Stimulated activated CD4-positive, alpha-beta T cell treated with anti-CD3 and anti-CD28 coated beads, Interleukin-12 subunit alpha, Interleukin-12 subunit beta, amount 100 ng/mL, for 4 hours (primary cell): ENCODE results near the gene DSTYK.

Experiments used
- DNase-seq: peaks from one replicate; pipeline ENCODE4 v3.0.0-alpha.2; 2020

The DSTYK gene, protein sequence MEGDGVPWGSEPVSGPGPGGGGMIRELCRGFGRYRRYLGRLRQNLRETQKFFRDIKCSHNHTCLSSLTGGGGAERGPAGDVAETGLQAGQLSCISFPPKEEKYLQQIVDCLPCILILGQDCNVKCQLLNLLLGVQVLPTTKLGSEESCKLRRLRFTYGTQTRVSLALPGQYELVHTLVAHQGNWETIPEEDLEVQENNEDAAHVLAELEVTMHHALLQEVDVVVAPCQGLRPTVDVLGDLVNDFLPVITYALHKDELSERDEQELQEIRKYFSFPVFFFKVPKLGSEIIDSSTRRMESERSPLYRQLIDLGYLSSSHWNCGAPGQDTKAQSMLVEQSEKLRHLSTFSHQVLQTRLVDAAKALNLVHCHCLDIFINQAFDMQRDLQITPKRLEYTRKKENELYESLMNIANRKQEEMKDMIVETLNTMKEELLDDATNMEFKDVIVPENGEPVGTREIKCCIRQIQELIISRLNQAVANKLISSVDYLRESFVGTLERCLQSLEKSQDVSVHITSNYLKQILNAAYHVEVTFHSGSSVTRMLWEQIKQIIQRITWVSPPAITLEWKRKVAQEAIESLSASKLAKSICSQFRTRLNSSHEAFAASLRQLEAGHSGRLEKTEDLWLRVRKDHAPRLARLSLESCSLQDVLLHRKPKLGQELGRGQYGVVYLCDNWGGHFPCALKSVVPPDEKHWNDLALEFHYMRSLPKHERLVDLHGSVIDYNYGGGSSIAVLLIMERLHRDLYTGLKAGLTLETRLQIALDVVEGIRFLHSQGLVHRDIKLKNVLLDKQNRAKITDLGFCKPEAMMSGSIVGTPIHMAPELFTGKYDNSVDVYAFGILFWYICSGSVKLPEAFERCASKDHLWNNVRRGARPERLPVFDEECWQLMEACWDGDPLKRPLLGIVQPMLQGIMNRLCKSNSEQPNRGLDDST

DNA sequence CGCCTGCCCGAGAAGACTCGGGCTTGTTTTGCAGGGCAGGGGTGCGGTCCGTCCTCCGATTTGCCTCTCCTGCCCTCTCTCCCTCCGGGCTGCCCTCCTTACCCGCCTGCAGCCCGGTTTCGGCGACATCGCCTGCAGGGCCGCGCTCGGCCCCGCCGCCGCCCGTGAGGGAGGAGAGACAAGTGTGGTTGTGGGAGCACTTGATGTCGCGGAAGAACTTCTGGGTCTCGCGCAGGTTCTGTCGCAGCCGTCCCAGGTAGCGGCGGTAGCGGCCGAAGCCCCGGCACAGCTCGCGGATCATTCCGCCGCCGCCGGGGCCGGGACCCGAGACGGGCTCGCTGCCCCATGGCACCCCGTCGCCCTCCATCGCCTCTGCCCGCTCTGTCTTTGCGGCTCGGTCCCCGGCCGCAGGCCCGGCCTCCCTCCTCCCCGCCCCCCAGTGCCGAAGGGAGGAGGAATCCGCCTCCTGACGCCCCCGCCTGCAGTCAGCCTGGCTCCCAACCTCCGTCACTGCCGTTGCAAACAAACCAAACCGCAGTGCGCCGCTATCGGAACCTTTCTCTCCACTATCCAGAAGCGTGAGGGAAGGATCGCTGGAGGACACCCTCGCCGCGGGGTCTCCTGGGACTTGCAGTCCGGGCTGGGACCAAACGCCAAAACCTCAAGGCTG is at the start of gene DSTYK:
DSTYK (minus strand) TSS at position 534 of the 670 bp plus-strand sequence; CDS start at position 367, 167 bp downstream.
- peak; percentile 87 for DNase-seq

DNA sequence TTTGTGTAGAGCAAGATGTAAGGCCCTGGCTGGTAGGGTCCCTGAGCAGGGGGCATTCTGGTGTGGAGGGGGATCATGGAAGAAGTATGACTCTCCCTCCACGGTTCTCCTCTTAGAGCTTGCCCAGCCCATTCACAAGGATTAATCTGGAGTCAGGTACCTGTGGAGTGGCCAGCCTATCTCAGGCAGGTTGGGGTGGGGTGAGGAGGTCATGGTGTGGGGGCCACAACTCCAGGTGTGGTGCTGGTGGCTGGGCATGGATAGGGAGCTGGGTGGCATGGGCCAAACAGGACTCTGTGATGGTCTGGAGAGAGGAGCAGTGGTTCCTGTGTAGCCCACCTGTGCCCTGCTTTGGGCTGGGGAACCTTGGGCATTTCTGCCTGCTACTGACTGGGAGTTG is 48.5 kb upstream of the DSTYK start:
- no peak for DNase-seq

DNA sequence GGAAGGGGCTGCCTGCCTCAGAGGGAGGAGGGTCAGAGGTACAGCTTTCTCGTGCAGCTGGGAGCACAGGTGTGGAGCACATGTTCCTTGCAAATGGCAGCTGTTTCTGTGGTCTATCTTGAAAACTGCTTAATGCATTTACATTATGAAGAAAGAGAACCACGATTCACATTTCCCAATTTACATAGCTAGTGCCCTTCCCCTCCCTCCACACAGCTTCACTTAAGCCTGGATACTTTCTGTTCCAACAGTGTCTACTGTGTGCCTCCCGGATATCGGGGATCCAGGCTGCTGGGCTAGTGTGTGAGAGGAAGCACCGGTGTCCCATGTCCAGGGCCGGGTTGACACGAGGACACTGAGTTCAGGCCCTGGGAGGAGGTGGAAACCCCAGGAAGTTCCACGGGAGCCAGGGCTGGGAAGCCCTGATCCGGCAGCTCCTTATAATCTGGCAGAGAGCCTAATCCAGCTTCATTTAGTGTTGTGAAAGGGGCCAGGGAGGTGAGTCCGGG is 47.9 kb upstream of the DSTYK start:
- no peak for DNase-seq

DNA sequence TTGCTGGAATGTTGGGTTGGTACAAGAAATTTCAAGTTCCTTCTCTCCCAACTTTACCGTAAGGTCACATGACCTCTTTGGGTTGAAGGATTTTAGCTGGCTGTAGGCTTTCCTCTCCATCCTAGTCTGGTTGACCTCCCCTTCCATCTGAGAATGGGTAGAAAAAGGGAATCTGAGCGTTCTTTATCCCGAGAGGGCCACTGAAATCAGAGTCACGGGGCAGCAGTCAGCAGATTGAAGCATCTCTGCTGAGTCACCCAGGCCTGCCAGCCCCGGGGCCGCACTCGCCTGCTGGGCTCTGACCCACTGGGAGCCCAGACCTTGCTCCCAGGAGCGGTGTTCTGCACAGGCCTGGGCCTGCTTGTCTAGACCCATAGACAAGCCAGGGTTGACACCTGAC is 47.2 kb upstream of the DSTYK start:
- DNase-seq, result no peak

DNA sequence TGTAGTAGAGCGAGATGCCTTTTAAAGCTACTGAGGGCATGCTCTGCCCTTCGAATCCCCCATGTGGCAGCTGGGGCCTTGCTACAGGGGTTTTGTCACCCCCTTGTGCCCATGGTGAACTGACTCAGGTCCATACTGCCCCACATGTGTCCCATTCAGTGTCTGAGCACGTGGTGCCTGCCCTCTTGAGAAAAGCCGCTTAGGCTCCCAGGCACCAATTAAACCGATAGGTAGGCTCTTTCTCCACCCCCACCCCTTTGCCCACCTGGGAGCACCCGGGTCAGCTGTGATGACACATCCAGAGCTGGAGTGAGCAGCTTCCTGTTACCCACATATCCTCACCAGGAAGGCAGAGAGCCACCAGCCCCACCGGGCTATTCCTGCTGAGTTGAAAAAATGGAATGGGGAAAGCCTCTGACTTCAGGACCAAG is 46.8 kb upstream of the DSTYK start:
- DNase-seq, result no peak

DNA sequence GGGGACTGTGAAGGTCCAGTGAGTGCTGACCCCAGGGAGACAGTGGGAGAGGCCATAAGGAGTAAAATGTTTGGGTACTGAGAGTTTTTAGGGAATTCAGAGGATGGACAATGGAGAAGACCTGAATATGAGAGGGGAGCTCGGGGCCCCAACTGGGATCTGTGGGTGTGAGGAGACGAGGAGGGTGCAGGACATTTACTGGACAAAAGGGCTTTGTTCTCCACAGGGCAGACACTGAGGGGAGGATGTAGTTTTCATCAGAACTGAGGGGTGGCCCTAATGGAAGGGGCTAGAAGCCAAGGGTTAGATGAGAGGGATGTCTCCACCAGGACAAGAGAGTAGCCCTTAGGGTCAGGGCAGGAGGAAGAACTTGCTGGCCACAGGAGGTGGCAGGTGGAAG is 46.2 kb upstream of the DSTYK start:
- DNase-seq, result no peak

DNA sequence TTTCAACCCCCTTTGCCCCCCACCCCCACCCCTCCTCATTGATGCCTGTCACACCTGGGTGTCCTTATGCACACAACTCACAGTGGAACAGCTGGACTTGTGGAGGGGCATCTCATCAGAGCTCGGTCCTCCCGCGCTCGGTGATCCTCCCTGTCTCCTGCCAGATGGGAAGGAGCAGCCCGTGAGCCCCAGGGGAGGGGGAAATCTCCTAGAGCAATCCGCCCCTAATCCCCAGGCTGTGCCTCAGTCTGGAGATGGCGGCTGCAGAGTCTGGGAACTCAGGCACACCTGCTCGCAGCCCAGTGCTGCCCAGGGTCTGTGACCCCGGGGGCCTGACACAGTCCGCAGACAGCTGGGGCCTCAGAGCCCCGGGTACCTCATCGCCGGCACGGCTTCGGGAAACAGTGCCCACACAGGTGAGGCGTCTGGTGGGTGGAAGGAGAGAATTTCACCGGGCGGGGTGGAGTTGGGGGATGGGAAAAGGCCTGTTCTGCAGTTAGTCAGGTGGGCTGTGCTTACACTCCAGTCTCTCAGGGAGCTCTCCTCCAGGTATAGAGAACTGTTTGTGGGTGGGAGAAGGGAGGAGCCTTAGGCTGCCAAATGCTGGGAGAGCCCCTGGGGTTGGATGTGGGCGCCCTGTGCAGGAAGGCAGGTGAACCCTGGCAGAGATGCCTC is 45.6 kb upstream of the DSTYK start:
- DNase-seq, result no peak

DNA sequence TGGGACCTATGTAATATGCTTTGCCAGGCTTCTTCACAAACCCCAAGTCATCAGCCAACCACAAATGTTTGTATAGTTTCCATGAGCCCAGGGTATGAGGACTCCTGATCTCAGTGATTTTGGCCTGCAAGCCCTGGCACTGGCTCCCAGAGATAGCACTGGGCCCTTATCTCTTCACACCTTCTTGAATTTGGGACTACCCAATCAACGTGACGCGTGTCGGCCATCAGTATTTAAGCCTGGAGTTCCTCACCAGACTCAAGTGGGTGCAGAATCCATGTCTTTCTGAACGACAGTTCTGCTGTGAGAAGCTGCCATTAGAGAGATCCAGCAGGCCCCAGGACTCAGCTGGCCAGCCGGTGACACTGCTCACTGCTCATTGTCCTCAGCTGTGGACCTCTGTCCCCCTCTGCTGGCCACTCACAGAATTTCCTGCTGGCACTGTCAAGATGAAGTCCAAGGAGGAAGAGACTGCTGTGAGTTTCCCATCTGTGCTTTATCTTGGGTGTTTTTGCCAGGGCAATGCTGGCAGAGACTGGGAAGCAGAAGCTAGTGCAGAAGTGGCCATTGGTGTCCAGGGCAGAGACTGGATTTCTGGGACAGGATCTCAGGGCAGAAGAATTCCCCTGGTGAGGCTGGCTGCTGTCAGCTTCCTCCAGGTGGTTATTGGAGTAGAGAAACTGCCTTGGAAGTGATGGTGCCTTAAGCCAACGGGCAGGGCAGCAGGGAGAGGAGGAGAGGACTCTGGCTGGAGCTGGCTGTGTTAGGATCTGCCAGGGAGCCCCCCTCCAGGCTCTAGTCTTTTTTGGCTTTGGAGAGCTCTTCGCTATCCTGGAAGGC is 44.7 kb upstream of the DSTYK start:
- peak; percentile 85 for DNase-seq

DNA sequence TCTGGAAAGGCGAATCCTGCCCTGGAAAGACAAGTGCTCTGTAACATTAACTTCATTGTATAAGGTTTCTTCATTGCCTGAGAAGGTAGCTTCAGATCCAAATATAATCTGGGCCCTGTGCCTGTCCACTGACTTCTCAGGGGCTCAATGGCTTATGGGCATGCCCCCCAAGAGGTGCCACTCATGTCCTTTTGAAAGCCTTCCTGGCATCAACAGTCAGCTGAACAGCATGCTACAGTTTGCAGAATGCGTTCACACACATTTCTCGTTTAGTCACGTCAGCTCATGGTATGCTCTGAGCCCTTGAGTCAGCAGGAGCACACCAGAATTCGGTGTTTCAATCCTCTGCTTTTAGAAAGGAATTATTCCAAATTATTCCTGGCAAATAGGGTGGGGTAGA is 40.1 kb upstream of the DSTYK start:
- DNase-seq, result no peak

DNA sequence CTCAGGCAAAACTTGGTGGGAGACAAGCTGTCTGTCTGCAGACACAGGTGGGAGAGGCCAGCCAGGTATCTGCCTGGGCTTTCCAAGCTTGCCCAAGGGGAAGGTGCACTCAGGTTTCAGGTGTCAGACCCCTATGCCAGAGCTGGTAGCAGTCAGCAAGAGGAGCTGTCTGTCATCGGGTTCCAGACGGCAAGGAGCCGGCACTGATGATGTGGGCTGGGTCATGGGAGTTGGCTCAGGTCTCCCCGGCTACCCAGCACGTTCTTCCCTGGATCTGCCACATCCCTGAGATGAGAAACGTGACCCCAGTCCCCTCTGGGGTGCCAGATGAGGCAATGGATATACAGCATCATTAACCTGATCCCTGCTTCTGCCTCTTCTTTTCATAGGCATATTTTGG is 39.2 kb upstream of the DSTYK start:
- no peak for DNase-seq

DNA sequence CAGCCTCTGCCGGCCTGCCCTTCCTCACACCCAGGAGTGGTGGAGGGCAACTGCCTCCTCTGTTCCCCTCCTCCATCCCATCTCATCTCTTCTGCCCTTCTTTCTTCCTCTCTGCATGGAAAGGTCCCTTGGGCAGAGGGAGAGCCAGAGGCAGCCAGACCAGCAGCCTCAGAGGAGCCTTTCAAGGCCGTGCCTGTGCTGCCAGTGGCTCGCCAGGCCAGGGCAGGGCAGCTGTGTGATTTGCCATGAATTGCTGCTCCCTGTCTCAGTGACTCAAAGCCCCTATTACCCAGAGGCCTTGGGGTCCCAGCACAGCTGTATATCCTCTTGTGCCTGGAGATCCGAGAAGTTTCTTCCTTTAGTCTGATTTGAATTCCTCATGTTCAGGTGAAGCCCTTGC is 38.1 kb upstream of the DSTYK start:
- no peak for DNase-seq

DNA sequence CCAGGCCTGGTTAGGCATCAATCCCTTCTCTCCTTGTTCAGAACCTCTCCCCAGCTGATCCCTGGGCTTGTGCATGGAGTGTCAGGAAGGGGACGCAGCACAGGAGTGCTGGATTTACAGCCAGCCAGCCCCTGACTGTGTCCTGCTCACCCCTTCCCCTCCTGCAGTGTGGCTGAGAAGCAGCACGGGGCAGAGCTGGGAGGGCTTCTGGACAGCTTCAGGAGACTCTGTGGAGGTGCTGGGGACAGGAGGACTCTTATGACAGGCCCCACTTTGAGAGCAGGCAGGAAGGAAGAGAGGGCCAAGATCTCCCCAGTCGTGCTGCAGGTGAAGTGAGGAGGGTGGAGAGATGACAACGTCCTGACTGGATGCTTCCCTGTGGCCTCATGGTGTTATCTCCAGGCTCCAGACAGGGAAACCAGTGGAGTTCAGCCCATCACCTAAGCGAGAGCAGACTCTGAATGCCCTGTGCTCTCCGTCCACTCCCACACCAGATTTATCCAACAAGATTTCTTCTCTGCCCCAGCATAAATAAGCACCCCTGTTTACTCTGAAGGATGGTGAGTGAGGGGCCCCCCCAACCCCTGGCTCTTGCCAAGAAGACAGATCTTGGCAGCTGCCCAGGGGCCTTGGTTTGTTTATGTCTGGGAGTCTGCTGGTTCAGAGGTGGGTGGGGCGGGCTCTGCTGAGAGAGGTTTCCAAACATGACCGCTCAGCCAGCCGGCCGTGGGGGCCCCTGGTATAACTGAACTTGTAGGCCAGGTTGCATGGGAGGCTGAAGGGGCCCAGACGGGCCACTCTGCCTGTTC is 37.5 kb upstream of the DSTYK start:
- no peak for DNase-seq

DNA sequence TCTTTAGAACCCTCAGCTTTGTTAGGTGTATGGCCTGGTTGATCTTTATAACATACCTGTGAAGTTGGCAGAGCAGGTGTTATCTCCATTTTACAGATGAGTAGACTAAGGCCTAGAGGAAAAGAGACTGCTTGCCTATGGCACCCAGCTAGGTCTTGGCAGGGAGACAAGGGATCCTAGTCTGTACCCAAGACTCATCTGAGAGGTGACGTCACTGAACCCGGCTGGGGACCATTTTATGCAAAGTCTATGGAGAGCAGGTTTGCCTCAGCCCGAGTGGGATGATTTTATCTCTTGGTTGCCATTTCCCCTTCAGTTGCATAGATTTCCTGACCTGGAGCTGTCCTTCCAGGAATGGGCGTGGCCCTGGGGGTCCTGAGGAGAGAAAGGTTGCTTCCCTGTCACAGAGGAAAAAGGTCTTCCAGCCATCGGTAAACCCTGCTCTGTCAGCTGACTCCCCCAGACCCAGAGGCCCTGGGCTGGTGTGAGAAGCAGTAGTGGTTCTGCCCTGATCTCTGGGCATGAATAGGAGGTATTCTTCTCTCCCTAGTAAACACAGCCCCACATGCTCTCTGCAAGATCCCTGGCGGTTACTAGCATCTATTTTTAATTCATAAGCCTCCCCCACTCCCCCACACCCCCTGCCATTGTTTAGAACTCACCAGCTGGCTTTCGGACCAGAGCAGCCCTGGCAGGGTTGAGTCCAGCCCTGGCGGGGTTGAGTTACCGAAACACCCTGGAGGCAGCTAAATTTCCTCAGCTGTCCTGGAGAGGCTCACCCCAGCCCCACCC is 35.8 kb upstream of the DSTYK start:
- no peak for DNase-seq

DNA sequence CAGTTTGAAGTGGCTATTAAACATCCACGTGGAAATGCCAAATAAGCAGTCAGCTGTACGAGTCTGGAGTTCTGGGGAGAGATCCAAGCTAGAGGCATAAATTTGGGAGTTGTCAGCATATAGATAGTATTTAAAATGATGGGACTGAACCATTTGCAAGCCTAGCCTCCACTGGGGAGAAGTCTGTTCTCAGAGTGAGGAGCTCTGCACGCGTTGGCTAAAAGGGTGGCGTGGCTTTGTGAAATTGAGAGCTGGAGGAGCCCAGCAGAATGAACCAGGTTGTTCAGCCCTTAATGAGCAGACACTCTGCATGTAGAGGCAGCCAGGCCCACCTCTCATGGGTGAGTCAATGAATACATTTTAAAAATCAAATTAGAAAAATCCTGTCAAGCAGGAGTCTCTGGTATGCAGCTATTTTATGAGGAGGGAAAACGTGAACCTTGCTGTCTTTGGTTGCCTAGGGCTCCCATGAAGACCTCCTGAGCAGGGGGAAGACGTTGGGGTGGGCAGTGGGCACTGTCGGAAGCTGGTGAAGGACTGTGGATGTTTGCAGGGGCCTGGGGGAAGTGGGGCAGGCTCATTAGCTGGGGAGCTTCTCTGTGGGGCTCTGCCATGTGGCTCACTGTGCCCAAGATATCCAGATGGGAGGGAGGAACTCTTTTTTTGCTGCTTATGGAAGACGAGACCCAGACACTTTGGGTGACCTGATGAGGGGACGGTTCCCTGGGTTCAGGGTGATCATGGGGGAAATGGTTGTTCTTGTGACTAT is 35.0 kb upstream of the DSTYK start:
- no peak for DNase-seq

DNA sequence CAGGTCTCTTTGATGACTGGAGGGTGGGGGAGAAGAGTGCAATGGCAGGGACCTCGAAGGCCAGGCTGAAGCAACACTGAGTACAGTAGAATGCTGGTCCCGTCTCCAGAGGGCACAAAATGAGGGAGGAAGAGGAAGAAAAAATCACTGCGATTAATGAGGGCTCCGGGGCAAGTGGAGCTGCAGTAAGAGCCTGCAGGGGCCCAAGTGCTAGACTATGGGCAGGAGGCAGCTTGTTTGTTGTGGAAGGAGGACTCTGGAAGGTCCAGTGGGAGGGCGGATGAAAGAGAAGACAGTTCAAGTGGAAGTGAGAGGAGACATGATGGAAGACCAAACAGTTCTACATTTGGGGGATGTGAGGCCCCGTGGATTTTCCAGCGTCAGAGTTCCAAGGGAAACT is 33.6 kb upstream of the DSTYK start:
- DNase-seq, result no peak

DNA sequence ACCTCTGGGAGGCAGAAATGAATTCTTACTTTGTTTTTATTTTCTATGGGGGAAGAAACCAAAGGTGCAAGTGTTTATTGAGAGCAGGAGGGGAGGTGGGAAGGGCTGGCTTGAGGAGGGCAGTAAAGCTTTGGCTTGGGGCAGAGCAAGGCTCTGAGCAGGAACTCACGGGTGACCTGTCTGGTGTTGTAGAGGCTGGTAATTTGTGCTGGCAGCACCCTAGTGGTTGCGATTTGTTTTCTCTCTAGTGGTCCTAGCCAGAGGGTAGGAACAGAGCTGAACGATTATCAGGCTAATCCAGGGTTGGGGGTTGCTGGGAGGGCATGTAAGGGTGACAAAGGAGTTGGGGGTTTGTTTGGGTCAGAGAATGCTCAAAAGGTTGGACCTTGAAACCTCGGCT is 32.9 kb upstream of the DSTYK start:
- no peak for DNase-seq

DNA sequence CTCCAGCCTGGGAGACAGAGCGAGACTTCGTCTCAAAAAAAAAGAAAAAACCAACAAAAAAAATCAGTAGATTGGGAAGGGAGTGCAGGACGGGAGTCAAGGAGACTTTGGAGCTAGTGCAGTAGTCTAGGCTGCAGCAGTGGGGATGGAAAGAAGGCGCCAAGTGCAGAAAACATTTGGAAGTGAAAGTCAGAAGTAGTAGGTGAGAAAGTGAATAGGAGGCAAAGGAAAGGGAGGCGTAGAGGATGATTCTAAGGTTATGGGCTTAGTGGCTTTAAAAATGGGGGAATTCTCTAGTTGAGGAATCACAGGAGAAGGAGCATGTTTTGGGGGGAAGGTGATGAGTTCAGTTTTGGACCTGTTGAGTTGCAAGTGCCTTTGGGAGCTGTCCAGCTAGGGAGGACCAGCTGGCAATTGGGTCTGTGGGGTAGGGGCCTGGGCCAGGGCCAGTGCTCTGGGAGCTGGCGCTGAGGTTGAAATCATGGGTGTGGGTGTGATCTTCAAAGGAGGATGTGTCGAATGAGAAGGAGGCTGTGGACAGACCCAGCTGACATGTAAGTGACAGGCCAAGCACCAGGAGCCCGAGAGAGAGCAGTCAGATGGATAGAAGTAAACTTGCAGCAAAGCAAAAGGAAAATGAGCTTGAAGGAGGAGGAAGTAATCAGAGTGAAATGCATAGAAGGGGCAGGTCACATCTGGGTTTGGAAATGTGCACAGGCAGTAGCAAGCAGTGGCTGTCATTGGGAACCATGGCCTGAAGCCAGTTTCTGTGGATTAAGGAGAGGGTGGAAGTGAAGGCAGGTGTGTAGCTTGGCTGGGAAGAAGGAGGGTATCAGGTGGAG is 32.1 kb upstream of the DSTYK start:
- no peak for DNase-seq
